HG03097 (cell line): ENCODE data around the gene PAFAH2.

Experiments used
- ATAC-seq: cut with Tn5 transposase; IDR thresholded peaks from one replicate; pipeline ENCODE4 v1.9.1; 2021; ENCODE audit not compliant: unreplicated experiment, low FRiP score

Gene PAFAH2

DNA sequence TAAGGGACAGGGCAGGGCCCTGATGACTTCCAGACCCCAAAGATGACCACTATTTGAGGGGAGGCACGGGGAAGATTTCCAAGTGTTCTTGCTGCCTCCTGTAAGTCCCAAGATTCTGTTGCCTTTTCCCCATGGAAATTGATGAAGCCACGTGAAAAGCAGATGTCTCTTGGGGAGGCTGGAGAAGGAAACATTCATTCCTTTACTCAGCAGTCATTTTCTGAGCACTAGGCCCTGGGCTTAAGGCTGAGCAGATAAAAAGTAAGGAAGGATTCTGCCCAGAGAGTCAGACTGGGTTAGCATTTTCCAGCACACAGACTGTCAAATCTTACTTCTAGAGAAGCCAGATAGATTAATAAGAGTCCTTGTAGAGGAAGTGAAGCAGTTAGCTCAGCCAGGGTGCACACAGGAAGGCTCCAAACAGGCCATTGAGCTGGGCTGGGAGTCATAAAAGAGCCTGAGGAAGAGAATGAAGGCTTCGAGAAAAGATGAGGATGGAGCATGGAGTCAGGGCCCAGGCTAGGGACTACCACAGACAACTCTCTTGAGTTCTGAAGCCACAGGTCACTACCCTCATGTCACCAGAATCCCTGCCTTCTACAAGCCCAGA, 33.9 kb upstream of the PAFAH2 start:
- ATAC-seq = no peak

DNA sequence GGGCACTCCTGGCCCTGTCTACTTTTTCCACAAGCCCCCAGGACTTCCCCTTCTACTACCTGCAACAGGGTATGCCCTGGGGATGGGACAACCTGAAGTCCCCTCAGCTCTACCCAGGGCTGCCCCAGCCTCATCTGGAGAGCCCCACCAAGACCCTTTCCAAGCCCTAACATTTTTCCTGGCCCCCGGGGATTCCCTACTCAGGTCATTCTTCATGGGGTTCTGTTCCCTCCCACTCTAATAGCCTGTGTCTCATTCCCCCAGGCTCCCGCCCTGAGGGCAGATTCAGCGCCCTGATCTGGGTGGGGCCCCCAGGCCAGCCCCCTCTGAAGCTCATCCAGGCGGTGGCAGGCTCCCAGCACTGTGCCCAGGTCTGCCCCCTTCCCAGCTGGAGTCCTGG, 33.3 kb upstream of the PAFAH2 start:
- no peak for ATAC-seq

DNA sequence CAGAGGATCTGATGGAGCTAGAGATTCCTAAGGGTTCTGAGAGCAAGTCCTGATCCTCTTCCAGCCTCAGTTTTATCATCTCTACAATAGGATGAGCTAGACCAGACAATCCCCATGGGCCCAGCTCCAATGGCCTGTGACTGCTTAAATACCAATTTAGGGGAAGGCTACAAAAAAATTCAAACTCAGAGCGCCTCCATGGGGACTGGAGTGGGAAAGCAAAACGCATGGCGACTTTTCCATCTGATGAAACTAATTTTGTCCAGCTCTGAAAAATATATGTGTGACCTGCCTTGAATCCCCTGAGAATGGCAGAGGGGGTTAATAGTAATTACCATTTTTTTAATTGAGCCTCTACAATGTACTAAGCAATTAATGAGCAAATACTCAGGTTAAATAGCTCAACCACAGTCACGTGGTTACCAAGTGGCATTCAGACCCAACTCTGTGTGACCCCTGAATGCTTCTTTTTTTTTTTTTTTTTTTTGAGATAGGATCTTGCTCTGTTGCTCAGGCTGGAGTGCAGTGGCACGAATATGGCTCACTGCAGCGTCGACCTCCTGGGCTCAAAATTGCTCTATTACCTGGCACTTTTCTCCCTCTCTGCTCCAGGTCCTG, 32.1 kb upstream of the PAFAH2 start:
- ATAC-seq = no peak

DNA sequence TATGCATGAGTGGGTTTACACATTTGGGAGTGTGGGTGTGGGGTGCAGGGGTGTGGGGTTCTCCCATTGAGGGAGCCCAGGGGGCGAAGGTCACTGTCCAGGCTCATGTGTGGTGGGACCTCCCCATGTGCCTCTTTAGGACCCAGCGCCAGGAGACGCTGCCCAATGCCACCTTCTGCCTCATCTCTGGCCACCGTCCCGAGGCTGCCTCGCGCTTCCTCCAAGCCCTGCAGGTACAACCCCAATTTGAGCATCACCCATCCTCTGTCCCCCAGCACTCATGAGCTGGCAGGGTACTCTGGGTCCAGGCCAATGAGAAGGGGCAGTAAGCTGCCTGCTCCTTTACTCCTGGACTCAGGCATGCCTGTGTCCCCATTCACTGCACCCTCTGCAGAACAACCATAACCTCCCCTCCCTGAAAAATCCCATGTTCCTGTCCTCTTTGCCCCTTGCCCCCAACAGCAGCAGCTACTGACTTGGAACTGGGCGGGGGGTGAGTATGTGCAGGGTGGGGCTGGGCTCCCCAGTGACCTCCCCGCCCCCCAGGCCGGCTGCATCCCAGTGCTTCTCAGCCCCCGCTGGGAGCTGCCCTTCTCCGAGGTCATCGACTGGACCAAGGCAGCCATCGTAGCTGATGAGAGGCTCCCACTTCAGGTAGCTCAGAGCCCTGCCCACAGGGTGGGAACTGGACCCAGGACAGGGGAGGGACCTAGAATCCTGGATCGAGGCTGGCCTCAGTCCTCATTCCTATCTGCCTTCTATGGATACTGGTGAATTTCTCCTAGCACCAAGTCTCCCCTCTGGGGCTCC, 31.4 kb upstream of the PAFAH2 start:
- no peak for ATAC-seq

DNA sequence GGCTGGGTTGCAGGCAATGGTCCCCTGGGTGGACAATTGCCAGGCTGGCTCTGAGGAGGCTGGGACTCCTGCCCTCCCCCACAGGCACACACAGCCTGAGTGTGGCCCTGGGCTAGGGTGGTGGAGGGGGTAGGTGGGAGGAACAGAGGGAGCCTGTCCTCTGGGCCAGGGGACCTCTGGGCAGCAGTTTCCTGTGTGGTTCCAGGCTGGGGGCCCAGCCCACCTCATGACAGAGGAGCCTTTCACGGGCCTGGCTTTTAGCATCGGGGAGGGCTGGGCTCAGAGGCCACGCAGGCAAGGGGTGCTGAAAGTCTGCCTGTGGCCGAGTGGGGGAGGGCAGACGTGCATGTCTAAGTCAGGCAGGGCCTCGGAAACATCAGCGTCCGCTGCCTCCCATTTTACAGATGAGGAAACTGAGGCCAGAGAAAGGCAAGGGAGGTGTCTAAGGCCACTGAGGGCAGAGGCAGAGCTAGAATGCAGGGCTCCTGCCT, 30.7 kb upstream of the PAFAH2 start:
- no peak for ATAC-seq

DNA sequence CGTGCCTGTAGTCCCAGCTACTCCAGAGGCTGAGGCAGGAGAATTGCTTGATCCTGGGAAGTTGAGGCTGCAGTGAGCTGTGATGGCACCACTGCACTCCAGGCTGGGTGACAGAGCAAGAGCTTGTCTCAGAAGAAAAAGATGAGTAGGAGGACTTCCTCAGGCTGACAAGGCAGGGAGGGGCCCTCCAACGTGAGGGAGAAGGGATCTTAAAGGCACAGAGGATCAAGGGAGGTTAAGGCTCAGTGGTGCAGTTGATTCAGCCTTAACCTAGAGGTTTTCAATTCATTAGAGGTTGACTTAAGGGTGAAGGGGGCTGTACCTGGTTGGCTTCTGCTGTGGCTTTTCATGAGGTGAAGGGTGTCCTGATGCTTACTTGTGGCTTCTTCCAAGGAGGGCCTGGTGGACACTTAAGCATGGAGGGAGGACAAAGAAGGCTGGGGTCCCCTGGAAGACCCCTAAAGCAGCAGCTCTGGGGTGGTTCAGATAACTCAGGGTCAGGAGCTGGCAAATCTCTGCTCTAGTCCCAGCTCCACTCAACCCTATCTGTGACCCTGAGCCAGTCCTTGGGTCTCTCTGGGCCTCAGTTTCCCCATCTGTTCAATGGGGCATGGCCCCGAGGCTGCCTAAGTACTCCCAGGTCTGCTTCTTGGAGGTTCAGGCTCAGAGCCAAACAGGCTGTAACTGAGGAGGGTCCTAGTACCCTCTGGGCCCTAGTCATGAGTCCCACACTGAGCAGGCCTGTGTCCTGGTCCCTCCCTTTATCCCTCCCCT, 30.0 kb upstream of the PAFAH2 start:
- ATAC-seq = no peak

DNA sequence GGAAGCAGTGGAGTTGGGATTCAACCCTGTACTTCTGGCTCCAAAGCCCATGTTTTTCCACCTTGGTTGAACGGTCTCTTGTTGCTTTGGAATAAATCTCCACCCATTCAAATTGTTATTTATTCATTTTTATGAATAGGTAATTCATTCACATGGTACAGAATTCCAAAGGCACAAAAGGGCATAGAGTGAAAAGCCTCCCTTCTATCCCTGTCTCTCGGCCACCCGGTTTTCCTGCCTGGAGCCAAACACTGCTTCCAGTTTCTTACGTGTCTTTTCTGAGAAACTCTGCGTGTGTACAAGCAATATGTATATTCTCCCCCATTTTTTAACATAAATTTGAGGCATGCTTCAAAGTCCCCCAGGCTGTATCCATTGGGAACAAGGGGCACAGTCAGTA, 27.7 kb upstream of the PAFAH2 start:
- ATAC-seq = no peak

DNA sequence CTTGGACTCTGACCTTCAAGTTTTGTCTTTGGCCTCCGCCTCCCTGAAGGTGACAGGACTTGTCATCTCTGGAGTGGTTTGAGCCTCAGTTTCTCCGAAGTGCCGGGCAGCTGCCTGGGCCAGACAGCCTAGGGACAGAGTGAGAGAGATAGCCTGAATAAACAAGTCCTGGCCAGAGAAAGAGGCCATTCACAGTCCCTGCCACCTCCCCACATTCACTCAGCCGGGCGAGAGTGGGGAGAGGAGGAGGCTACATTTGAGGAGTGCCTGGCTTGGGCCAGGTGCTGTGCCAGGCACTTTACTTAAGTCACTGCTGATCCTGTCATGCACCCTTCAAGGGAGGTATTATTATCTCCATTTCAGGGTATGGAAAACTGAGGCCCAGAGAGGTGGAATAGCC, 27.2 kb upstream of the PAFAH2 start:
- no peak for ATAC-seq

DNA sequence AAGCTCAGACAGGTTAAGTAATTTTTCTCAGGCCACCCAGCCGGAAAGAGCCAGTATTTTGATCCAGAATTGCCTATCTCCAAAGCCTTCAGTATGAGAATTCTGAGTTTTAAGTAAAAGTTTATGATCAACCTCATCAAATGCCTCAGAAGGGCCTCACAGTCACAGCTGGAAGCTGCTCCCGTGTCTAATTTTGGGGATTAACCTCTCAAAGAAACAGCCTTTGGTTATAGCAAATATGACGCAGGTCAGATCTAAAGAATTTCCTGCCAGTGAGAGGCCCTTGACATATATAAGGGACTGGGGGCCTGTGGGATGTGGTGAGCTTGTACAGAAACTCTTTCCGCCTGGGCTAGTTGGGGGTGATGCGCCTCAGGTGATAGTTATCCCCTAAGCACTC, 26.0 kb upstream of the PAFAH2 start:
- ATAC-seq = no peak

DNA sequence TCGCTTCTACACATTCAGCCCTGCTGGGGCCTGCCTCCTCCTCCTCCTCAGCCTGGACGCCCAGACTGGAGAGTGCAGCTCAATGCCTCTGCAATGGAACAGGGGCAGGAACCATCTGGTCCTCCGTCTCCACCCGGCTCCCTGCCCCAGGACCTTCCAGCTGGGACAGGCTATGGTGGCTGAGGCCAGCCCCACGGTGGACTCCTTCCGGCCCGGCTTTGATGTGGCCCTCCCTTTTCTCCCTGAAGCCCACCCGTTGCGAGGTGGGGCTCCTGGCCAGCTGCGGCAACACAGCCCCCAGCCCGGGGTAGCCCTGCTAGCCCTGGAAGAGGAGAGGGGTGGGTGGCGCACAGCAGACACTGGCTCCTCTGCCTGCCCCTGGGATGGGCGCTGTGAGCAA, 25.1 kb upstream of the PAFAH2 start:
- ATAC-seq = no peak

DNA sequence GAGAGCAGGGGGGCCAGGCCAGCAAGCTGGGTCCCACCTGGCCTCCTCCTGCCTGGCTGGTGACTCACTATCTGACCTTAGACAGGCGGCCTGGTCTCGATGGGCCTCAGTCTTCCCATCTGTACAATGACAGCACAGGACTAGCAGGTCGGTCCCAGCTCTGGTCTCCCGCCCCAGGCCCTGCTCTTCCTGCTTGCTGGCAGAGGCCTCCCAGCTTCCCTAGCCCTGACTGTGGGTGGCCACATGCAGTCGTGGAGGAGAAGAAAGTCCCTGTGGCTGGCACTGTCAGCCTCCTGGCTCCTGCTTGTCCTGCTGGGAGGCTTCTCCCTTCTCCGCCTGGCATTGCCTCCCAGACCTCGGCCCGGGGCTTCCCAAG, 24.5 kb upstream of the PAFAH2 start:
- no peak for ATAC-seq

DNA sequence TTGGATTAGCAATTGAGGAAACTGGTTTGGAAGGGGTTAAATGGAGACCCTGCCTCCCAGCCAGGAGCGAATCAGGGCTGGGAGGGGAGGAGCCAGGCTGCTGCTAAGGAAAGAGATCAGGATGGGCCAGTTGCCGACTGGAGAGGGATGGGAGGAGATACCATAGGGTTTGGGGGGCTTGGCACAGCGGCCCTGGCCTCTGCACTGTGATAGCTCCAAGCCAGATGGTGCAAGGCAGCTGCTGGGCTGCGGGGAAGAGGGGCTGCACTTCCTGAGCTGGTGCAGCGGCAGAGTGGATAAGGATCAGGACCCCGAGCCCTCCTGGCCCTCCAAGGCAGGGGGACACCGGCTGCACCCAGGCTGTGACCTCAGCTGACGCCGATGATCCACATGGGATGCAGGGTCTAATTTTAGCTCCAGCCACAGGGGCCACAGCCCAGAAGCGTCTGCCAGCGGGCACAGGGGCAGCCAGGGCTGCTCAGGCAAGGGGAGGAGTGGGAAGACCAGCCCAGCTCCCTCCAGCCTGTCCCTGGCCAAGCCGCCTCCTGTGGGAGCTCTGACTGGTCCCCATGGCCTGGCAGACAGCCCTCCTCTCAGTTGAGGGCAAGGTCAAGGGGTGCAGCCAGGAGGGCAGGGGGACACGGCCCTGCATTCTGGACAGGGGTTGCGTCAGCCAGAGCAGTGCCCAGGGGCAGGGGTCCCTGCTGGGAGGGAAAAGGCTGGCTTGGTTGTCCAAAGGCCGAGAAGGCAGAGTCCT, 24.0 kb upstream of the PAFAH2 start, which contains the start of gene EXTL1:
Gene EXTL1, plus strand, starts transcription at position 129 of the 757 bp plus-strand sequence. CDS start 872 bp downstream, outside the sequence.
- ATAC-seq = no peak

DNA sequence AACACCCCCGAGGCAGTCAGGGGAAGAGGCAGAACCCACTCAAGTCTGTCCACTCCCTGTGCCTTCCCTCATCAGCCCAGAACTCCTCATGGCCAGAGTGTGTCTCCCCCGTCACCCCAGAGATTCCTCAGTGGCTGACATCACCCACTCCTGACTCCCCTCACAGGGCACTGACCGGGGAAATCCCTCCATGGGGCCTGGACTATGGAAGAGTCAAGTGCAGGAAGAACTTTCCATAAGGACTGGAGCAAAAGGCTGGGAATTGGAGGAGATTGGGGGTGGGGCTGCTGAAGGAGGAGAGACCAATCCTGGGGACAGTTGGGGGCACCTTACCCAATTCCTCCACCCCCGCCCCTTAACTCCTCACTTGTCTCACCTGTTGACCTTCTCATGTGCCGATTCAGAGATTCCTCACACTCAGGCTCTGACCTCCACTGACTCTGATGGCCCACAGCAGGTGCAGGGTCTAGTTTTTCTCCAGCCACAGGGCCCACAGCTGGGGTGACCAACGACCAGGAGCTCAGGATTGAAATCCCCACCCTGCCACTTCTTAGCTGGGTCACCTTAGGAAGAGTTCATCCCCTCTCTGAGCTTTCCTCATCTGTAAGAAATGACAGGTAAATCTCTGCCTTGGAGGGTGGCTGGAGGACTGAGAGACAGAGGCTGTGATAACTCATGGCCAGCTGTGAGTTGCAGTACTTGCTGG, 23.2 kb upstream of the PAFAH2 start:
- no peak for ATAC-seq

DNA sequence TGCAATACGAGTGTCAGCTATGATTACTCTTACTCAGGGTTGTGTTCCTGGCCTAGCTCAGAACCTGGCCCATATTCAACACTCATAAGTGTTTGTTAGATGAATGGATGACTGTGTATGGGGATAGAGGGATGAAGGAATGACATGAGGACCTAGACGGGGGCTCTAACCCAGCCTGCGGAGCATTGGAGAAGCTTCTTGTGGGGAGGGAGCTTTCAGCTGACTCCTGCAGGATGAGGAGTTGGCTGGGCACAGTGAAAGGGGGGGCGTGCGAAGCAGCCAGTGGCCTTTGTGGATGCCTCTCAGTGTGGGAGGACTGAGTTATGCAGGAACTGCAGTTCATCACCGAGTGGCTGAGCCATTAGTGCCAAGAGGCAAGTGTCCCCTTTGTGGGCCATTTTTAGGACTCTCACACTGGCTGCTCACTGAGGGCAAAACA, 22.5 kb upstream of the PAFAH2 start:
- no peak for ATAC-seq

DNA sequence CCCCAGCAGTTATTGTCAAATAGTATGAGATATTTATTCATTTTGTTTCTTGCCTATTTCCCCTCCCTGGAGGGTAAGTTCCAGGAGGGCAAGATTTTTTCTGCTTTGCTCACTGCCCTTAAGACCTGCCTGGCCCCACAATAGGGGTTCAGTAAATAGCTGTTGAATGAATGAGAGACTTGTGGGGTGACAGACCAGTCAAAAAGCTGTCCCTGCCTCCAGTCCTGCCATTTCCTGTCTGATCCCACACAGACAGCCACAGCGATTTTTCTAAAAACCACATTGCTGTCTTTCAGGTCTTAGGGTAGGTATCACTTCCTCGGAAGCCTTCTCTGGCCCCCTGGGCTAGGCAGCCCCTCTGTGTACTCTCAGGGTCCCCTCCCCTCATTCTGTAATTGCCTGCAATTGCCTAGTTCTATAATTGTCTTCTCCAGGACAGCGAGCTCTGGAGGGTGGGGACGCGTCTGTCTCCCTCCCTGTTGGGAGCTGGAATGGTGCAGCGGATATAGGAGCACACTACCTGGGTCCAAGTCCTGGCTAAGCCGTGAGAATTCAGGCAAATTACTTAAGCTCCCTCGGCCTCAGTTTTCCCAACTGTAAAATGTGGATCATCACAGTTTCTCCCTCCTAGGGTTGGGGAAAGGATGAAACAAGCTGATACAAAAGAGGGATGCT, 21.9 kb upstream of the PAFAH2 start:
- ATAC-seq = no peak

DNA sequence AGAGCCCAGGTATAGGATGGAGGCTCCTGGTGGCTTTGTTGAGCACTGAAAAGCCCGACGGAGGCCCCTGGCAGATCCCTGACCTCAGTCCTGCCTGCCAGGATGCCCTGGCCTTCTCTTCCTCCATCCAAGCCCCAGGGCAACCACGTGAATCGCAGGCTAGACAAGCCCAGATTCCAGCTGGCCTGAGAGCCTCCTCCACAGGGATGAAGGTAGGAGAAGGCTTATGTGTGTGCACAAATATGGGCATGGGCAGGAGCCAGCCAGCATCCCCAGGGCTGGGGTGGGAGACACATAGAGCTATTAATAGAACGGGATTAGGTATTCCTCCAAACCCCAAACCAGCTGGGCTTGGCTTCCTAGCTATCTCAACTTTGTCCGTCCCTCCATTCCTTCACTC, 19.7 kb upstream of the PAFAH2 start:
- no peak for ATAC-seq

DNA sequence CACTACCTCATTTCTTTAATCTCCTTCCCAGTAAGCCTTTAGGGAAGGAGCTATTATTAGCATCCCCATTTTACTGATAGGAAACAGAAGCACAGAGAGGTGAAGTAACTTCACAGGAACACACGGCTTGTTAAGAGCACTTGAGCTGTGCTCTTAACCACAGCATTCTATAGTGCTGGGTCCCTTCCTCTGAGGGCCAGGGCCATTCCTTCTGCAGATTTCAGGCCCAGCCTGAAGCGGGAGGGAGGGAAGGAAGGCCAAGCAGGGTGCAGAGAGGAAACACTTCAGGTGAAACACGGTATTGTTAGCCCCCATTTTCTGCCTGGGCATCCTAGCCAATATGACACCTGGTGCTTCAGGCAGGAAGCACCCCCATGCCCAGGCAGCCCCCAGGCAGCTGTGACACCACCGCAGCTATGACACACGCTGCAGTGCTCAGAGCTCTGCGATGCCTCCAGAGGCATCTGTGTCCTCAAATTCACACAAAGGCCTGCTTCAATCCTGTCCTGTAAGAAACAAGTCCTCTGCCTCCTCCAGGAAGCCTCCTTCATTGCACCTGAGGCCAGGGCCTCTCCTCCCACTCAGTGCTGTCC, 19.2 kb upstream of the PAFAH2 start:
- ATAC-seq = no peak

DNA sequence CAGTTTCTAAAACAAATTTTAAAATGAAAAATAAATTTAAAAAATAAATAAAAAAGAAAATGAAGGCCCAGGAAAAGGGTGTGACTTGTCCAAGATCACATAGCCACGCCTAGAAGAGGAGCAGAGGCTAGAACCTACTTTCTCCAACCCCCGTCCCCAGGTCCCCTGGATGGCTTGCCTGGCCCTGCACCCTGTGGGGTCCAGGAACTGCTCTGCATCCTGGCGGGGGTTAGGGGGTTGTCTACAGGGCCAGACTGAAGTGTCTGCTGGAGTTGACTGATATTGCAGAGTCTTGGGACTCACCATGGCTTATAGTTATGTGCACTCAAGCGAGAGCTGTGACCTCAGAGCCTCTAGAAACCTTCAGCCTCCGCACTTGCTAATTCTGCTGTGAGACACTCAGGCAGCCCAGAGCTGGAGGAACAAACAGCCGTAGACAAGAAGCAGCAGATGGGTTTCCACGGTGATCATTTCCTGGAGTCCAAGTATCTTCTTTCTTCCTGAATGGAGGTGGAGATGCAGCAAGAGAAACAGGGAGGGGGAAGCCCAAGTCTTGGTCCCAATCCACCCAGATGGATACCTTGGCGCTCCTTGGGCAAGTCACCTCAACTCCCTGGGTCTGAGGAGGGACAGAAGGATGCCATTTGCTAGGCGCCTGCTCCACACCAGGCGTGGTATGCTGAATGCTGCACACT, 18.5 kb upstream of the PAFAH2 start:
- ATAC-seq = no peak
